Measurements from ENCODE around the gene ALKBH4. TPM values are rescaled to one million over a fixed set of nuclear protein-coding genes. Genes with fewer than 3 reads are reported as not detected.

ALKBH4 gene
- total and polyA plus RNA-seq, 3 donors from 2014 or later: 9.3 to 27.7 (median 26.7) TPM

GRCh38 chr7:102424129-102424551 lies 40.5 kb downstream of the ALKBH4 start:
- WGBS, 2 donors: 59 to 62% methylated on average over 7 to 12 of the region's 12 CpGs
- no peak for TF ChIP-seq POLR2A (IDR thresholded peaks at IDR 0.05)
- no peak for TF ChIP-seq CTCF (IDR thresholded peaks at IDR 0.05)
- Histone ChIP-seq H3K9me3 (no peaks in the 10 kb centered on the region), H3K4me1 (no peaks in the 10 kb centered on the region), H3K36me3 (ENCODE audit: low read depth, missing control alignments) (no peaks in the 10 kb centered on the region), H3K4me3 (no peak overlapping the region), H3K27me3 (no peaks in the 10 kb centered on the region), H3K27ac (no peak overlapping the region)
- intact Hi-C loops (cut with DNase I; ENCODE audit: low total_unique reads): no loop called here
- DNase-seq: no peak

GRCh38 chr7:102421706-102422240 lies 42.9 kb downstream of the ALKBH4 start:
- no peak for DNase-seq
- WGBS, 2 donors: 87 to 92% methylated on average over 10 of the region's 10 CpGs
- no peaks in the 10 kb centered on the region for H3K27me3 ChIP-seq
- no peak overlapping the region for H3K4me3 ChIP-seq
- TF ChIP-seq CTCF (IDR thresholded peaks at IDR 0.05): no peak
- TF ChIP-seq POLR2A (IDR thresholded peaks at IDR 0.05): no peak
- no peaks in the 10 kb centered on the region for H3K9me3 ChIP-seq
- H3K36me3 ChIP-seq (ENCODE audit: low read depth, missing control alignments): no peaks in the 10 kb centered on the region
- H3K27ac ChIP-seq: no peak overlapping the region
- intact Hi-C loops (cut with DNase I; ENCODE audit: low total_unique reads): no loop called here
- no peaks in the 10 kb centered on the region for H3K4me1 ChIP-seq

GRCh38 chr7:102418592-102418991 lies 46.1 kb downstream of the ALKBH4 start:
- H3K27me3 ChIP-seq: no peaks in the 10 kb centered on the region
- TF ChIP-seq CTCF (IDR thresholded peaks at IDR 0.05): no peak
- no peak for TF ChIP-seq POLR2A (IDR thresholded peaks at IDR 0.05)
- no peak overlapping the region for H3K27ac ChIP-seq
- no peaks in the 10 kb centered on the region for H3K4me1 ChIP-seq
- intact Hi-C loops (cut with DNase I; ENCODE audit: low total_unique reads): no loop called here
- H3K4me3 ChIP-seq: no peak overlapping the region
- no peak for DNase-seq
- no peaks in the 10 kb centered on the region for H3K36me3 ChIP-seq (ENCODE audit: low read depth, missing control alignments)
- WGBS, 2 donors: 95 to 96% methylated on average over 5 of the region's 5 CpGs
- H3K9me3 ChIP-seq: no peaks in the 10 kb centered on the region

- Histone ChIP-seq H3K4me3 (no peak overlapping the region), H3K27me3 (no peaks in the 10 kb centered on the region), H3K4me1 (no peaks in the 10 kb centered on the region), H3K9me3 (no peaks in the 10 kb centered on the region), H3K27ac (no peak overlapping the region), H3K36me3 (ENCODE audit: low read depth, missing control alignments) (no peaks in the 10 kb centered on the region)
- TF ChIP-seq CTCF (IDR thresholded peaks at IDR 0.05): no peak
- no peak for TF ChIP-seq POLR2A (IDR thresholded peaks at IDR 0.05)
- intact Hi-C loops (cut with DNase I; ENCODE audit: low total_unique reads): no loop called here
- no peak for DNase-seq
- WGBS, 2 donors: 73 to 75% methylated on average over 3 of the region's 3 CpGs
Observed at GRCh38 chr7:102417105-102417504, 47.6 kb downstream of the ALKBH4 start.

GRCh38 chr7:102416406-102416805 lies 48.3 kb downstream of the ALKBH4 start:
- DNase-seq: no peak
- no peaks in the 10 kb centered on the region for H3K36me3 ChIP-seq (ENCODE audit: low read depth, missing control alignments)
- no peaks in the 10 kb centered on the region for H3K27me3 ChIP-seq
- 93 to 96% methylated on average over 6 of the region's 6 CpGs for WGBS, 2 donors
- TF ChIP-seq CTCF (IDR thresholded peaks at IDR 0.05) (no peak), POLR2A (IDR thresholded peaks at IDR 0.05) (no peak)
- H3K4me1 ChIP-seq: no peaks in the 10 kb centered on the region
- intact Hi-C loops (cut with DNase I; ENCODE audit: low total_unique reads): no loop called here
- H3K9me3 ChIP-seq: no peaks in the 10 kb centered on the region
- H3K4me3 ChIP-seq: no peak overlapping the region
- no peak overlapping the region for H3K27ac ChIP-seq
